NCI-H510A (cell line): ENCODE data around the gene SNTA1.
"Not testable (repeated sequence)": the region's sequence is repeated elsewhere in the genome, so short reads cannot be mapped to it uniquely, and the experiment has no call there.

Source experiments
- DNase-seq: peaks from one replicate; lab custom pipeline; 2025; lab: John Stamatoyannopoulos, UW

The SNTA1 gene

GRCh38 chr20:33465481-33466302 lies 22.1 kb upstream of the SNTA1 start:
- DNase-seq = no peak

GRCh38 chr20:33464759-33465158 lies 21.2 kb upstream of the SNTA1 start:
- DNase-seq = not testable (repeated sequence)

- DNase-seq = no peak
Measured at GRCh38 chr20:33463332-33464101, 20.0 kb upstream of the SNTA1 start.

GRCh38 chr20:33460711-33461110 lies 17.1 kb upstream of the SNTA1 start:
- DNase-seq = no peak

GRCh38 chr20:33459599-33459998 lies 16.0 kb upstream of the SNTA1 start:
- no peak for DNase-seq

- DNase-seq = peak; percentile 49
Measured at GRCh38 chr20:33456916-33457642, 13.5 kb upstream of the SNTA1 start.

GRCh38 chr20:33450867-33451266 lies 7.3 kb upstream of the SNTA1 start:
- DNase-seq = no peak

- DNase-seq = no peak
Measured at GRCh38 chr20:33445881-33446625, 2.5 kb upstream of the SNTA1 start.

- peak; percentile 26 for DNase-seq
Measured at GRCh38 chr20:33444797-33445560, 1.4 kb upstream of the SNTA1 start.

GRCh38 chr20:33443006-33443511 lies 504 bp downstream of the SNTA1 start:
- DNase-seq = no peak

- no peak for DNase-seq
Measured at GRCh38 chr20:33442136-33443005, 1.2 kb downstream of the SNTA1 start.

- DNase-seq = no peak
Measured at GRCh38 chr20:33441142-33441955, 2.2 kb downstream of the SNTA1 start.

- DNase-seq = not testable (repeated sequence)
Measured at GRCh38 chr20:33440562-33440961, 3.0 kb downstream of the SNTA1 start.

- no peak for DNase-seq
Measured at GRCh38 chr20:33438481-33438880, 5.1 kb downstream of the SNTA1 start.

GRCh38 chr20:33437141-33437911 lies 6.2 kb downstream of the SNTA1 start:
- no peak for DNase-seq

- DNase-seq = no peak
Measured at GRCh38 chr20:33434434-33434833, 9.1 kb downstream of the SNTA1 start.

GRCh38 chr20:33433465-33434234 lies 9.9 kb downstream of the SNTA1 start:
- no peak for DNase-seq
